HL-60/S4 treated with phorbol 12-myristate 13-acetate at 8.2 ng/mL for 4 days and 3 days (cell line): Measurements from ENCODE around the gene LPIN1.

Experiments used
- in situ Hi-C: fragments of 300-500 bp; cut with MboI; formaldehyde crosslinking; loops from 2 replicates; pipeline ENCODE4 v1.15.0; 2022; ENCODE audit warnings: low sequenced_read_pairs

The LPIN1 gene

GRCh38 chr2:11784280-11784679 is 37.8 kb downstream of the LPIN1 start:
- in situ Hi-C loops, result loop anchor here (10.0 kb wide), 1 partner anchor 89 kb away; no protein-coding TSS in a partner anchor

GRCh38 chr2:11784747-11785610 is 38.5 kb downstream of the LPIN1 start:
- in situ Hi-C loops, result loop anchor here (10.0 kb wide), 1 partner anchor 90 kb away; no protein-coding TSS in a partner anchor

GRCh38 chr2:11785611-11785940 is 39.1 kb downstream of the LPIN1 start:
- in situ Hi-C loops, result loop anchor here (10.0 kb wide), 1 partner anchor 91 kb away; no protein-coding TSS in a partner anchor

- in situ Hi-C loops, result loop anchor here (10.0 kb wide), 1 partner anchor 91 kb away; no protein-coding TSS in a partner anchor
These were observed 39.8 kb downstream of the LPIN1 start for GRCh38 chr2:11786191-11786590.

- in situ Hi-C loops, result loop anchor here (10.0 kb wide), 1 partner anchor 92 kb away; no protein-coding TSS in a partner anchor
These were observed 40.2 kb downstream of the LPIN1 start for GRCh38 chr2:11786592-11786991.

GRCh38 chr2:11787991-11788390 is 41.6 kb downstream of the LPIN1 start:
- in situ Hi-C loops, result loop anchor here (10.0 kb wide), 1 partner anchor 93 kb away; no protein-coding TSS in a partner anchor

GRCh38 chr2:11788461-11789124 is 42.2 kb downstream of the LPIN1 start:
- in situ Hi-C loops, result loop anchor here (10.0 kb wide), 1 partner anchor 94 kb away; no protein-coding TSS in a partner anchor

- in situ Hi-C loops, result loop anchor here (10.0 kb wide), 1 partner anchor 94 kb away; no protein-coding TSS in a partner anchor
These were observed 42.8 kb downstream of the LPIN1 start for GRCh38 chr2:11789243-11789642.

GRCh38 chr2:11790228-11790627 is 43.8 kb downstream of the LPIN1 start:
- in situ Hi-C loops, result no loop called here

- in situ Hi-C loops, result no loop called here
These were observed 49.2 kb downstream of the LPIN1 start for GRCh38 chr2:11795590-11795989.

- in situ Hi-C loops, result no loop called here
These were observed 50.0 kb downstream of the LPIN1 start for GRCh38 chr2:11796190-11797171.

GRCh38 chr2:11797846-11798245 is 51.4 kb downstream of the LPIN1 start:
- in situ Hi-C loops, result no loop called here

GRCh38 chr2:11798701-11799435 is 52.4 kb downstream of the LPIN1 start:
- in situ Hi-C loops, result no loop called here

- in situ Hi-C loops, result no loop called here
These were observed 53.4 kb downstream of the LPIN1 start for GRCh38 chr2:11799826-11800225.

GRCh38 chr2:11802782-11803191 is 56.4 kb downstream of the LPIN1 start:
- in situ Hi-C loops, result no loop called here

GRCh38 chr2:11805024-11805423 is 58.6 kb downstream of the LPIN1 start:
- in situ Hi-C loops, result no loop called here

- in situ Hi-C loops, result no loop called here
These were observed 59.5 kb downstream of the LPIN1 start for GRCh38 chr2:11805920-11806319.

- in situ Hi-C loops, result no loop called here
These were observed 61.0 kb downstream of the LPIN1 start for GRCh38 chr2:11807156-11808015.

- in situ Hi-C loops, result no loop called here
These were observed 61.6 kb downstream of the LPIN1 start for GRCh38 chr2:11808016-11808400.
